Cardiac muscle cell (in vitro differentiated cells and primary cell): ENCODE data around the gene ZMYND15. TPM values are rescaled to one million over a fixed set of nuclear protein-coding genes. Genes with fewer than 3 reads are reported as not detected.

Experiments used
- DNase-seq, 2 donors: peaks; one replicate each; pipeline versions ENCODE4 v3.0.0 to v3.0.0-alpha.2; 2010 to 2017; ENCODE audit warnings: low read depth in 1 of 2, low spot score in 1 of 2
- H3K27ac ChIP-seq: fragments of 200-600 bp; sonication (generic); 2 replicates; pipeline ENCODE4 v1.5.1; 2016
- H3K27me3 ChIP-seq: fragments of 200-600 bp; sonication (generic); 2 replicates; pipeline ENCODE4 v1.6.0; 2016; ENCODE audit warnings: control low read depth
- H3K36me3 ChIP-seq: fragments of 200-600 bp; sonication (generic); 2 replicates; pipeline ENCODE4 v1.5.1; 2016; ENCODE audit warnings: control low read depth
- H3K4me1 ChIP-seq: fragments of 200-600 bp; sonication (generic); 2 replicates; pipeline ENCODE4 v1.8.1; 2017; ENCODE audit warnings: low read depth, mild to moderate bottlenecking, mixed run types
- H3K4me3 ChIP-seq: fragments of 200-600 bp; sonication (generic); 2 replicates; pipeline ENCODE4 v1.5.1; 2016; ENCODE audit warnings: mild to moderate bottlenecking
- H3K9me3 ChIP-seq: fragments of 200-600 bp; sonication (generic); 2 replicates; pipeline ENCODE4 v1.5.1; 2017; ENCODE audit warnings: low read depth, mild to moderate bottlenecking, control low read depth
- polyA plus RNA-seq: library from polyadenylated mRNA; unstranded; fragments of >200 nt; fragmentation: Nextera tagmentation; extraction: Ambion mirVana; gene quantifications from 2 replicates; pipeline ENCODE4 v1.2.1, GENCODE V29; 2016
- total RNA-seq: library from RNA; depleted of rRNA; stranded (reverse); fragments of >200 nt; gene quantifications from 2 replicates; pipeline ENCODE4 v1.2.3, GENCODE V29; 2016
- TF ChIP-seq, protein P1 (sequence below): IDR thresholded peaks from 2 replicates; pipeline ENCODE4 v1.5.1; 2012; ENCODE audit warnings: low read depth, mild to moderate bottlenecking, low read length

Gene ZMYND15
- total and polyA plus RNA-seq, 2 experiments from 2014 or later = not detected

DNA sequence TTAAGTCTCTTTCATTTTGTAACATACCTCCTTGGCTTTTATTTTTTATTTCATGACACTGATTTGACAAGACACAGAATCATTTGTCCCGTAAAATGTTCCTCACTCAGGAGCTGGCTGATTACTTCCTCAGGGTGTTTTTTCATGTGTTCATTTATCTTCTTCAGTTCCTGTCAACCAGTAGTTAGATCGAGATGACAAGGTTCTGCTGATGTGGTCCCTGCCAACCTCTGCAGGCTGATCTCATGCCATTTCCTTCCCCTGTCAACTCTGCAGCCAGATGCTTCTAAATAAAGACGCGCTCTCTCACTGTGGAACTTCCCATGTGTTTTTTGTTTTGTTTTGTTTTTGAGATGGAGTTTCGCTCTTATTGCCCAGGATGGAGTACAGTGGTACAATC, 8.2 kb downstream of the ZMYND15 start:
- DNase-seq = peak in 1 of 2 donors; percentile 18
- TF ChIP-seq, protein P1, sequence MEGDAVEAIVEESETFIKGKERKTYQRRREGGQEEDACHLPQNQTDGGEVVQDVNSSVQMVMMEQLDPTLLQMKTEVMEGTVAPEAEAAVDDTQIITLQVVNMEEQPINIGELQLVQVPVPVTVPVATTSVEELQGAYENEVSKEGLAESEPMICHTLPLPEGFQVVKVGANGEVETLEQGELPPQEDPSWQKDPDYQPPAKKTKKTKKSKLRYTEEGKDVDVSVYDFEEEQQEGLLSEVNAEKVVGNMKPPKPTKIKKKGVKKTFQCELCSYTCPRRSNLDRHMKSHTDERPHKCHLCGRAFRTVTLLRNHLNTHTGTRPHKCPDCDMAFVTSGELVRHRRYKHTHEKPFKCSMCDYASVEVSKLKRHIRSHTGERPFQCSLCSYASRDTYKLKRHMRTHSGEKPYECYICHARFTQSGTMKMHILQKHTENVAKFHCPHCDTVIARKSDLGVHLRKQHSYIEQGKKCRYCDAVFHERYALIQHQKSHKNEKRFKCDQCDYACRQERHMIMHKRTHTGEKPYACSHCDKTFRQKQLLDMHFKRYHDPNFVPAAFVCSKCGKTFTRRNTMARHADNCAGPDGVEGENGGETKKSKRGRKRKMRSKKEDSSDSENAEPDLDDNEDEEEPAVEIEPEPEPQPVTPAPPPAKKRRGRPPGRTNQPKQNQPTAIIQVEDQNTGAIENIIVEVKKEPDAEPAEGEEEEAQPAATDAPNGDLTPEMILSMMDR = no peak
- Histone ChIP-seq H3K27me3 (peaks cover 42% of the 10 kb centered on the region), H3K4me3 (no peak overlapping the region), H3K36me3 (no peaks in the 10 kb centered on the region), H3K9me3 (no peaks in the 10 kb centered on the region), H3K27ac (no peak overlapping the region), H3K4me1 (no peaks in the 10 kb centered on the region)

DNA sequence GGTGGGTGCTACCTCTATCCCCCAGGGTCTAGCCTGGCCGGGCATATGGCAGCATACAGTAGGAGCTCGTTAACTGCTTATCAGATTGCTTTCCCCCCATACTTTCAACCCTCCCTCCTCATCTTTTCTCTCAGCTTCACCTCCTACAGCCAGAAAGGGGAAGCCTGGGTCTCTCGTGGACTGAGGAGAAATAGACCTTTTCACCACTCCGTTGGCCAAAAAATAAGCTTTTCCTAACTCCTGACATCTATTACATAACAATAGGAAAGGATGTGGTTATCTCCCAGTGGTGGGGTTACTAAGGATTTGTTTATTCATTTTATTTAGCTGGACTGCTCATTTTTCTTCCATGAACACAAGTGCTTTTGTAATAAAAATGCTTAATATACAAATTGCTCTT, 9.1 kb downstream of the ZMYND15 start:
- no peaks in the 10 kb centered on the region for H3K9me3 ChIP-seq

DNA sequence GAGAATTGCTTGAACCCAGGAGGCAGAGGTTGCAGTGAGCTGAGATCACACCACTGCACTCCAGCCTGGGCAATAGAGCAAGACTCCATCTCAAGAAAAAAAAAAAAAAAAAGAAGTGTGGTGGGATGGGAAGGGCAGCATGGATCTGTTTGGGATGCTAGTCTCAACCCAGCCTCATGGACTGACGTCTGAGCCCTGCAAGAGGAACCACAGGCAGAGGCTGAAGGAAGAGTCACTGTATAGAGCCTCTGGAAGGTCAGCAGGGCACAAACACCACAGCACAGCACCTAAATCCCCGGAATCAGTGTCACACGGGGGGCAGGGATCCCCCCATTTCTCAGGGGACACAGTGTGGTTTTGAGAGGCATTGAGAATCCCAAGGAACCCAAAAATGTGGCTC, 11.0 kb downstream of the ZMYND15 start:
- H3K27me3 ChIP-seq = peaks cover 29% of the 10 kb centered on the region
- H3K9me3 ChIP-seq = no peaks in the 10 kb centered on the region
- no peak overlapping the region for H3K27ac ChIP-seq
- H3K4me1 ChIP-seq = no peaks in the 10 kb centered on the region
- H3K36me3 ChIP-seq = no peaks in the 10 kb centered on the region
- no peak overlapping the region for H3K4me3 ChIP-seq
- DNase-seq = no peak
- TF ChIP-seq, protein P1 = no peak

More for the DNA sequence above, 9.1 kb downstream of the ZMYND15 start:
- peak in 1 of 2 donors; percentile 29 for DNase-seq
- no peaks in the 10 kb centered on the region for H3K36me3 ChIP-seq
- H3K4me3 ChIP-seq = no peak overlapping the region
- no peaks in the 10 kb centered on the region for H3K4me1 ChIP-seq
- no peak overlapping the region for H3K27ac ChIP-seq
- TF ChIP-seq, protein P1 = no peak
- peaks cover 37% of the 10 kb centered on the region for H3K27me3 ChIP-seq

- Histone ChIP-seq H3K9me3 (no peaks in the 10 kb centered on the region), H3K27ac (no peak overlapping the region), H3K4me1 (no peaks in the 10 kb centered on the region), H3K4me3 (no peak overlapping the region), H3K36me3 (no peaks in the 10 kb centered on the region), H3K27me3 (peaks cover 28% of the 10 kb centered on the region)
- peak in 1 of 2 donors; percentile 77 for DNase-seq
- TF ChIP-seq, protein P1 = no peak
Observed at GRCh38 chr17:4751932-4752331, 12.3 kb downstream of the ZMYND15 start.

DNA sequence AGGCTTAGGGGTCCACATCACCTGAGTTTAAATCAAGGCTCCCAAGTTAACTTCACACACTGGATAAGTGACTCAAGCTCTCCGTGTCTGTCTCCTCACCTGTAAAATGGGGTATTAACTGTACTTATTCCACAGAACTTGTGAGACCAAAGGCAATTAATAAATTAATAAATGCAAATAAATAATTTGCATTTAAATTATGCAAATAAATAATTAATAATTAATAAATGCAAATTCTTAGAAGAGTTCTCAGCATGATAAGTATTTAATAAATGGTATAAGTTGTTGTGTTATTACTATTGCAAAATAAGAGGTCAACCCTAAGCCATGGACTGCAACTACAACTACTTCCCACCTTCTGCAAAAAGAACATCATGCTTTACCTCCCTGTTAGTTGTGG, 13.8 kb downstream of the ZMYND15 start:
- Histone ChIP-seq H3K27me3 (peaks cover 28% of the 10 kb centered on the region), H3K36me3 (no peaks in the 10 kb centered on the region), H3K4me1 (no peaks in the 10 kb centered on the region), H3K9me3 (no peaks in the 10 kb centered on the region), H3K4me3 (no peak overlapping the region), H3K27ac (no peak overlapping the region)
- TF ChIP-seq, protein P1 = no peak
- DNase-seq = no peak

GRCh38 chr17:4759776-4760236, 20.2 kb downstream of the ZMYND15 start:
- TF ChIP-seq, protein P1 = no peak
- Histone ChIP-seq H3K4me1 (no peaks in the 10 kb centered on the region), H3K27ac (no peak overlapping the region), H3K4me3 (no peak overlapping the region), H3K36me3 (no peaks in the 10 kb centered on the region), H3K27me3 (peaks cover 15% of the 10 kb centered on the region), H3K9me3 (no peaks in the 10 kb centered on the region)
- DNase-seq = no peak
